HepG2 (cell line): Measurements from ENCODE around the gene KANSL1. TPM values are rescaled to one million over a fixed set of nuclear protein-coding genes. Genes with fewer than 3 reads are reported as not detected.
A peak's percentile ranks its signal among the peaks of the same experiment; 100 is the strongest.

Experiments used
- CEBPB ChIP-seq: IDR thresholded peaks from 2 replicates; pipeline ENCODE4 v1.6.1; 2011; ENCODE audit warnings: low read depth, low read length, improper control_type of control experiment, borderline replicate concordance
- DMTF1 ChIP-seq: sonication (generic); formaldehyde crosslinking; IDR thresholded peaks from 2 replicates; pipeline ENCODE4 v1.4.0; 2020; ENCODE audit warnings: mild to moderate bottlenecking, missing genetic modification reagents
- ERF ChIP-seq: IDR thresholded peaks from 2 replicates; pipeline ENCODE4 v1.6.1; 2018; ENCODE audit warnings: missing biosample characterization, missing genetic modification reagents
- GFI1 ChIP-seq: sonication (generic); formaldehyde crosslinking; IDR thresholded peaks from 2 replicates; pipeline ENCODE4 v1.5.0; 2020; ENCODE audit warnings: missing genetic modification reagents, mild to moderate bottlenecking, borderline replicate concordance
- MIXL1 ChIP-seq: IDR thresholded peaks from 2 replicates; pipeline ENCODE4 v1.6.1; 2016
- MTA1 ChIP-seq: sonication (generic); formaldehyde crosslinking; IDR thresholded peaks from 2 replicates; pipeline ENCODE4 v1.4.0; 2020; ENCODE audit warnings: missing genetic modification reagents, mild to moderate bottlenecking, borderline replicate concordance
- SIN3B ChIP-seq: fragments of 150-350 bp; IDR thresholded peaks from 2 replicates; pipeline ENCODE4 v1.6.1; 2014; ENCODE audit warnings: low read length
- TCF7 ChIP-seq: sonication (generic); IDR thresholded peaks from 2 replicates; pipeline ENCODE4 v1.6.1; 2016; ENCODE audit warnings: antibody characterized with exemption, low read depth
- ZBTB2 ChIP-seq: sonication (generic); formaldehyde crosslinking; IDR thresholded peaks from 2 replicates; pipeline ENCODE4 v1.8.0; 2022; ENCODE audit warnings: low read depth, missing genetic modification reagents
- ZFP90 ChIP-seq: sonication (generic); formaldehyde crosslinking; IDR thresholded peaks from 2 replicates; pipeline ENCODE4 v1.8.0; 2022; ENCODE audit warnings: missing genetic modification reagents, mild to moderate bottlenecking, inconsistent platforms, borderline replicate concordance
- ZFYVE20 ChIP-seq: sonication (generic); formaldehyde crosslinking; IDR thresholded peaks from 2 replicates; pipeline ENCODE4 v1.8.0; 2023; ENCODE audit warnings: low read depth, mild to moderate bottlenecking, moderate library complexity, missing genetic modification reagents, borderline replicate concordance
- ZGPAT ChIP-seq: IDR thresholded peaks from 2 replicates; pipeline ENCODE4 v1.6.1; 2016; ENCODE audit warnings: mild to moderate bottlenecking
- ZMAT5 ChIP-seq: sonication (generic); formaldehyde crosslinking; IDR thresholded peaks from 2 replicates; pipeline ENCODE4 v1.5.0; 2020; ENCODE audit warnings: mild to moderate bottlenecking, low read depth, missing genetic modification reagents, borderline replicate concordance
- ZNF296 ChIP-seq: sonication (generic); formaldehyde crosslinking; conservative IDR thresholded peaks from 2 replicates; pipeline ENCODE4 v1.5.0; 2020; ENCODE audit warnings: mild to moderate bottlenecking, missing genetic modification reagents
- ZNF589 ChIP-seq: sonication (generic); formaldehyde crosslinking; conservative IDR thresholded peaks from 2 replicates; pipeline ENCODE4 v1.8.0; 2022; ENCODE audit warnings: mild to moderate bottlenecking, moderate library complexity, missing genetic modification reagents
- ZNF670 ChIP-seq: sonication (generic); formaldehyde crosslinking; IDR thresholded peaks from 2 replicates; pipeline ENCODE4 v1.8.0; 2022; ENCODE audit warnings: mild to moderate bottlenecking, missing genetic modification reagents, borderline replicate concordance
- ZNF720 ChIP-seq: sonication (generic); formaldehyde crosslinking; IDR thresholded peaks from 2 replicates; pipeline ENCODE4 v1.4.0; 2020; ENCODE audit warnings: missing genetic modification reagents
- polyA plus RNA-seq, 8 experiments: library from polyadenylated mRNA; depleted of rRNA in 3 of 8; stranded (reverse) in 7 of 8; unstranded in 1 of 8; fragments of >200 nt; fragmentation: Illumina TruSeq in 4 of 8; extraction: Trizol in 4 of 8; gene quantifications; 2 replicates each; pipeline versions ENCODE4 v1.2.1 to v1.2.3, GENCODE V29; 2011 to 2016; ENCODE audit warnings: low read depth in 4 of 8, missing spikeins in 1 of 8, mixed read lengths in 1 of 8; ENCODE audit not compliant: insufficient read depth in 1 of 8
- total RNA-seq, 5 experiments: library from RNA; depleted of rRNA; stranded (reverse); fragments of >200 nt; fragmentation: Illumina TruSeq; extraction: Trizol; gene quantifications; 2 replicates each; pipeline ENCODE4 v1.2.3, GENCODE V29; 2016; ENCODE audit warnings: low read depth in 1 of 5

KANSL1 gene
- total and polyA plus RNA-seq, 2 of the 13 experiments (the other 11 are each of a cell fraction or from before 2014, with no cell fraction given) = 24.0 to 59.6 TPM

- TF ChIP-seq DMTF1 (no peak), ZNF589 (CRISPR knock-in tag) (no peak), MIXL1 (CRISPR knock-in tag) (0 out of 2 replicates have a peak, but pooled peaks have one; percentile 63), ZNF670 (CRISPR knock-in tag) (peak; percentile 72; the same call in 1 of the 2 replicates), ZBTB2 (CRISPR knock-in tag) (no peak), ZMAT5 (CRISPR knock-in tag) (no peak), ERF (CRISPR knock-in tag) (no peak; the same call in 1 of the 2 replicates), ZFYVE20 (CRISPR knock-in tag) (no peak), ZGPAT (CRISPR knock-in tag) (peak; percentile 72), SIN3B (no peak), GFI1 (peak; percentile 71), ZNF296 (CRISPR knock-in tag) (no peak), TCF7 (no peak), ZNF720 (no peak), CEBPB (no peak; the same call in 1 of the 2 replicates), MTA1 (CRISPR knock-in tag) (peak; percentile 100), ZFP90 (peak; percentile 73; the same call in 1 of the 2 replicates)
Observed at GRCh38 chr17:46003907-46004748, 189.1 kb downstream of the KANSL1 start (continued).
